ENCODE measurements around the gene ZBTB47.

DNA sequence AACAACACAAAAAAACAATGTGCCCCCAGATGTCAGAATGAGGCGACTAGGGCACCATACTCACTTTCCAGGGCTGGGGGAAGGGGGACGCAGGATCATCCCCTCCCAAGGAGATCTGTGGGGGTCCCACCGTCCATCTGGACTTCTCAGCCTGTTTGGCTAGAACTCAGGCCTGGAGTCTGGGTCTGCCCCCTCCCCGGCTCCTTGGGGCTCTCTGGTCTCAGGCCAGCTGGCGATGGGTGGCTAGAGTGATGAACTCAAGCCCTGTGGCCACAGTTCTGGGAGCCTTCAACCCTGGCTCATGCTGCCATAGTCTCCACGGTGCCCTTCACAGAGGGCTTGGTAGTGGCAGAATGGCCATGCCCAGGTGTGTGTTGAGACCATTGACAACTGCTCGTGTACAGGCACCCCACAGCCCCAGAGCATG is 13.6 kb downstream of the ZBTB47 start:
- TF ChIP-seq POLR2A (IDR thresholded peaks at IDR 0.05; ENCODE audit: low read depth, low read length): no peak
- TF ChIP-seq POLR2AphosphoS5 (IDR thresholded peaks at IDR 0.05; ENCODE audit: low read depth, low read length): no peak
- TF ChIP-seq TAF1 (IDR thresholded peaks at IDR 0.05; ENCODE audit: borderline replicate concordance, low read depth, low read length): no peak
